Middle frontal gyrus (tissue), 1 donor: ENCODE data around the gene SLC66A2.

Experiments
- DNase-seq: peaks from one replicate; pipeline ENCODE4 v3.0.0-alpha.2; 2015; ENCODE audit warnings: low spot score; ENCODE audit errors: extremely low spot score

The SLC66A2 gene

DNA sequence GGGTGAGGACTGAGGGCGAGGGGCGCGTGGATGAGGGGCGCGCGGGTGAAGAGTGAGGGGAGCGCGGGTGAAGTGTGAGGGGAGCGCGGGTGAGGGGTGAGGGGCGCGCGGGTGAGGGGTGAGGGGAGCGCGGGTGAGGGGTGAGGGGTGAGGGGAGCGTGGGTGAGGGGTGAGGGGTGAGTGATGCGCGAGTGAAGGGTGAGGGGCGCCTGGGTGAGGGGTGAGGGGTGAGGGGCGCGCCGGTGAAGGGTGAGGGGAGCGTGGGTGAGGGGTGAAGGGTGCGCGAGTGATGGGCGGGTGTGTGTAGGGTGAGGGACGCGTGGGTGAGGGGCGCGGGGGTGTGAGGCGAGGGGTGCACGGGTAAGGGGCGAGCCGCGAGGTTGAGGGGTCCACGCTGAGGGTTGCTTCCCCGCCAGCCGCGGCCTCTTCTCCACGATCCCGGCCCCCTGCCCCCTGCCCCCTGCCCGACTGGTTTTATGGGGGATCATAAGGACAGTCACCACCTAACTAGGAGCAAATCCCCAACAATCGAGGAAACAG is 1.1 kb upstream of the SLC66A2 start:
- DNase-seq: no peak

GRCh38 chr18:79950515-79951341 is 725 bp downstream of the SLC66A2 start:
- DNase-seq: no peak

- DNase-seq: no peak
Measured at GRCh38 chr18:79949697-79950487, 1.6 kb downstream of the SLC66A2 start.

GRCh38 chr18:79948719-79949411 is 2.6 kb downstream of the SLC66A2 start:
- no peak for DNase-seq

- no peak for DNase-seq
Measured at GRCh38 chr18:79947881-79948610, 3.4 kb downstream of the SLC66A2 start.

DNA sequence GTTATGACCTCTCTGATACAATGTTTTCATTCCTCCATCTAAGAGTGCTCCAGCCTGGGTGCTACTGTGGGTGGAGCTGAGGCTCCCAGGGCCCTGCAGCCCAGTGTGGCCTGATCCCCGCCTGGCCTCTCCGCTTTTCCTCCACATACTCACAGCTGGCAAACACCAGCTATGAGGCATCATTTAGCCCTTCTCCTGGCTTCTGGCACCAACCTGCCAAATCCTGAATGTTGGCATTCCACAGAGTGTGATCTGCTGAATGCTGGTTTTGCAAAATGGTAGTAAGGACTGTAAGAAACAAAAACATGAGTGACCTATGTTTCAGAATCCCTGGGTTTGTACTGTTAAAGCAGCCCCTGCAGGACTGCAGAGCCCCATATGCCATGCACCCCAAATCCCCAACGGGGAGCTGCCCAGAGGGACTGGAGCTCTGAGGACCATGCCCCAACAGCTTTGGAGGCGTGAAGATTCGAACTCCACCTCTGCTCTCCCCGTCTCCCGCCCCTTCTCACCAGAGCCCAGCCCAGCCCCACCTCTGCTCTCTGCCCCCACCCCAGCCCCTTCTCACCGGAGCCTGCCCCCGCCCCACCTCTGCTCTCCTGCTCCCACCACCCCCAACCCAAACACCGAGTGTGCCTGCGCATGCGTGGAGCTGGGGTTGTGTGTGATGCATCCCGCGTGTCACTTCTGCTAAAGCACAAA is 4.2 kb downstream of the SLC66A2 start:
- DNase-seq: no peak

GRCh38 chr18:79945118-79946042 is 6.1 kb downstream of the SLC66A2 start:
- DNase-seq: no peak

DNA sequence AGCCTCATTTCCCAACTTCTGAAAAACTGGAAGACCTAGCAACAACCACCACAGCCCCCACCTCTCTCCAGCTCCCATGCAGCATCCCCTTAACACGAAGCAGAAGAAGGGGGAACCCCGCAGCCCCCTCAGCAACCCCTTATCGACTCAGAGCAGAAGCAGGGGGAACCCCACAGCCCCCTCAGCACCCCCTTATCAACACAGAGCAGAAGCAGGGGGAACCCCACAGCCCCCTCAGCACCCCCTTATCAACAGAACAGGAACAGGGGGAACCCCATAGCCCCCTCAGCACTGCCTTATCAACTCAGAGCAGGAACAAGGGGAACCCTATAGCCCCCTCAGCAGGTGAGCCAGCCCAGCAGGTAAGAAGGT is 6.7 kb downstream of the SLC66A2 start:
- no peak for DNase-seq

DNA sequence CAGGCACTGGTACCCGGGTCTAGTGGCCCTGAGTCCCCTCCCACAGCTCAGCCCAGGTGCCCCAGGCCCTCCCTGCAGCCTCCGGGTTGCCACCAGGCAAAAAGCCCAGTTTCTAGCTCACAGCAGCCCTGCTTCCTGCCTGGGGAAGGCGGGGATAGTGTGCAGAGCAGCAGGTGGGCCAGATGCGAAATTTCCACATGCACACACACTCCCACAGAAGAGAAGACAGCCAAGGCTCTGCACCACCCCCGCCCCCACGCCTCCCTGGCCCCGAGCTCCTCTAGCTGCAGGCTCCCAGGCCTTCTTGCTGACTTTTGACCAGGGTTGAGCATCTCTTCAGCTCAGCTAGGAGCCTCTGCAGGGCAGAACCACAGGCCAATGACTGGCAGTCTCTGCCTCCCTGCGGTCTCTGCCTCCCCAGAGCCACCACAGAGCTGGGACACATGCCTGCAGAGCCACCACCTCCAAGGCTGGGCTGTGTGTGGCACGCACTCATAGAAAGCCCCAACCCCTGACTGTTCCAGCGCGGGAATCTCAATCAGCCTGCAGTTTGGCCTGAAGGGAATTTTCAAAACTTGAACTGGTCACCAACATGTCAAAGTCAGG is 7.2 kb downstream of the SLC66A2 start:
- DNase-seq: no peak

GRCh38 chr18:79943608-79944125 is 7.8 kb downstream of the SLC66A2 start:
- no peak for DNase-seq

GRCh38 chr18:79942786-79943607 is 8.5 kb downstream of the SLC66A2 start:
- DNase-seq: no peak

DNA sequence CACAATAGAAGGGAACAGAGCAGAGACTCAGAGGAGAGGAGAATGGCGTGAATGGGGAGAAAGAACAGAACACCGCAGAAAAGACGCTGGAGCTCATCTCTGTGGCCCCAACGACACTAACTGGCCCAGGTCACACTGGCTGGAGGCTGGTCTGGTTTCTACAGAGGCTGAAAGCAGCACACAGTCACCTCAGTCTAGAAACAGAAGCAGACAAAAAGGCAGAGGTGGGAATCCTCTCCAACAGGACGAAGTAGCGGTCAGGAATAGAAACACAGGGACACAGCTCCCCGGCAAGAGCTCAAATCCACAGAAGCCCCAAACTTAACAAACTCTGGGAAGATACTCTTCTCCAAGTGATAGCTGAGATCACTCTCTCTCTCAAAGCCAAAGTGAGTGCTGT is 9.2 kb downstream of the SLC66A2 start:
- DNase-seq: no peak

DNA sequence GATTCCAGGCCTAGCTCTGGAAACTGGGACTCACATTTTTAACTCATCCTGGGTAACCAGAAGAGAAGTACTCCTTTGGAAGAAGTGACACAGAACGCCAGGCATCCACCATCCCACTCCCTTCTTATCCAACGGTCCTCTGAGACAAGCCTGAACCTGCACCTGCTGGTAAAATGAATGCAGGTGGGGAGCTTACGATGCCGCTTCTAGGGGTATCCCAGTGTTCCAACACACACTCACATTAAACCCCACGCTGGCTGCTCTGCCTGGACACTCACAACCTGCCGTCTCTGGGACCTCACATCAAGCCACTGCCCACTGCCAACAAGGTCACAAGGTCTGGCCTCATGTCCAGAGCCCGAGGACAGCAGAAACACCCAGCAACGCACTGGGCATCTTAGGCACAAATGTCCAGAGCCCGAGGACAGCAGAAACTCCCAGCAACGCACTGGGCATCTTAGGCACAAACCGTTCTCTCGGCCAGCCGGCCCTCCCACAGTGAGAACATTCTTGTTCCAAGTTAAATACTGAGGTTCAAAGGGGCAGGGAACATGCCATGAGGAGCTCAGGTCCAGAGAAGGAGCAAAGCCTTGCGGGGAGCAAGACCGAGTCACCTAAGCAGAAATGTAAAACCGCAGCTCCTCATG is 9.9 kb downstream of the SLC66A2 start:
- no peak for DNase-seq

DNA sequence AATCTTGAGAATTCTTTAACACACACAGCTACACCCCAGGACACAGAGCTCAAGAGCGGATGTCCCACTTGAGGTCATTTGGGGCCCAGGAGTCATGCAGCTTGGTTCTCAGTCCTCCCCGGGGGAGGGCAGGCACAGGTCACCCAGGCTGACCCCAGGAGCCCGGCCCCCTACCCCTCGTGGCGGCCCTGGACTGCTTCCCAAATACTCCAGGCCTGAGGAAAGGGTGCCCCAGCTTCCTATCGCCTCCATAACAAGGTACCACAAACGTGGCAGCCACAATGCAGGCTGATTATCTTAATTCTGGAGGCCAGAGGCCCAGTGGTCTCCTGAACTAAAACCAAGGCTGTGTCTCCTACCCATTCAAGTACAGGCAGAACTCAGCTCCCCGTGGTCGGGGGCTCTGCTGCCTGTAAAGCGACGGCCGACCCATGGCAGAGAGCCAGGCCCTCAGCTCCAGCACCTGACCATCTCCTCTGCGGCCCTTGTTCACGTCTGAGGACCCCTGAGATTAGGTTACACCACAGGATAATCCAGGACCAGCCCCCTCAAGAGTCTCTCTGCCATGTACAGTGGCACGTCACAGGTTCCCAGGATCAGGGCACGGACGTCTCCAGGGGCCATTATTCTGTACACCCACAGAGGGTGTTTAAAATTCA is 10.5 kb downstream of the SLC66A2 start:
- no peak for DNase-seq

- no peak for DNase-seq
Measured at GRCh38 chr18:79940126-79940813, 11.2 kb downstream of the SLC66A2 start.

DNA sequence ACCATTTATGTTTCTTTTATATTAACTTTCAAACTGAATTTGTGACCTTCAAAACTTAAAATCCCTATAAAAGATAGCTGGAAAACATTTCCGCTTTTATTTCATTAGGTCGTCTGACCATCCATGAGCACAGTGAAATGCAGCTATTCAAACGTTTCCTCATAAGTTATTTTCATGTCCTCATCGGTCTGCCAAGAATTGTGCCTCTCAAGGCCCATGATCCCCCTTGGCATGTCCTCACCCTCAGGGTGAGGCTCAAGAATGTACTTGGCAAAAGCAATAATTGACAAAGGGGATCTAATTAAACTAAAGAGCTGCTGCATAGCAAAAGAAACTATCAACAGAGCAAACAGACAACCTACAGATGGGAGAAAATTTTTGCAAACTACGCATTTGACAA is 12.4 kb downstream of the SLC66A2 start:
- DNase-seq: no peak
